ENCODE data around the gene FAM83F. TPM values are rescaled to one million over a fixed set of nuclear protein-coding genes. Genes with fewer than 3 reads are reported as not detected.

The FAM83F gene
- total and polyA plus RNA-seq, 9 donors, result 0.12 to 3.4 (median 0.66) TPM

GRCh38 chr22:39967103-39967829 is 27.5 kb upstream of the FAM83F start:
- H3K9me3 ChIP-seq, result no peaks in the 10 kb centered on the region
- WGBS, 3 donors, result 72 to 77% (median 76%) methylated on average over 9 of the region's 9 CpGs
- no peak overlapping the region for H3K4me3 ChIP-seq
- TF ChIP-seq EP300 (IDR thresholded peaks at IDR 0.05), result no peak
- no peak for TF ChIP-seq POLR2A (IDR thresholded peaks at IDR 0.05)
- TF ChIP-seq CTCF (IDR thresholded peaks at IDR 0.05), result no peak
- H3K27ac ChIP-seq, result no peak overlapping the region
- no peak for DNase-seq
- H3K36me3 ChIP-seq, result no peaks in the 10 kb centered on the region
- H3K4me1 ChIP-seq (ENCODE audit: insufficient read depth), result peaks cover 3% of the 10 kb centered on the region
- H3K27me3 ChIP-seq, result no peaks in the 10 kb centered on the region
- intact Hi-C loops (cut with DNase I), result no loop called here

GRCh38 chr22:39967996-39968972 is 26.5 kb upstream of the FAM83F start:
- Histone ChIP-seq H3K4me3 (no peak overlapping the region), H3K27ac (no peak overlapping the region), H3K4me1 (ENCODE audit: insufficient read depth) (peaks cover 3% of the 10 kb centered on the region), H3K27me3 (no peaks in the 10 kb centered on the region), H3K36me3 (no peaks in the 10 kb centered on the region), H3K9me3 (no peaks in the 10 kb centered on the region)
- DNase-seq, result peak in 1 of 5 donors; percentile 53
- WGBS, 3 donors, result 47 to 49% (median 47%) methylated on average over 20 of the region's 20 CpGs
- intact Hi-C loops (cut with DNase I), result no loop called here
- TF ChIP-seq POLR2A (IDR thresholded peaks at IDR 0.05), result no peak
- TF ChIP-seq CTCF (IDR thresholded peaks at IDR 0.05), result no peak
- TF ChIP-seq EP300 (IDR thresholded peaks at IDR 0.05), result no peak

- intact Hi-C loops (cut with DNase I), result no loop called here
- Histone ChIP-seq H3K4me3 (no peak overlapping the region), H3K27ac (no peak overlapping the region), H3K9me3 (no peaks in the 10 kb centered on the region), H3K36me3 (no peaks in the 10 kb centered on the region), H3K4me1 (ENCODE audit: insufficient read depth) (peaks cover 3% of the 10 kb centered on the region), H3K27me3 (no peaks in the 10 kb centered on the region)
- TF ChIP-seq CTCF (IDR thresholded peaks at IDR 0.05) (no peak), EP300 (IDR thresholded peaks at IDR 0.05) (no peak), POLR2A (IDR thresholded peaks at IDR 0.05) (no peak)
- 89 to 96% (median 93%) methylated on average over 10 of the region's 10 CpGs for WGBS, 3 donors
- no peak for DNase-seq
Observed at GRCh38 chr22:39970742-39971141, 24.0 kb upstream of the FAM83F start.

GRCh38 chr22:39972641-39973040 is 22.1 kb upstream of the FAM83F start:
- Histone ChIP-seq H3K4me3 (no peak overlapping the region), H3K9me3 (no peaks in the 10 kb centered on the region), H3K4me1 (ENCODE audit: insufficient read depth) (peaks cover 3% of the 10 kb centered on the region), H3K27me3 (no peaks in the 10 kb centered on the region), H3K27ac (no peak overlapping the region), H3K36me3 (no peaks in the 10 kb centered on the region)
- intact Hi-C loops (cut with DNase I), result no loop called here
- 35 to 48% (median 37%) methylated on average over 5 of the region's 5 CpGs for WGBS, 3 donors
- DNase-seq, result no peak
- TF ChIP-seq CTCF (IDR thresholded peaks at IDR 0.05) (no peak), EP300 (IDR thresholded peaks at IDR 0.05) (no peak), POLR2A (IDR thresholded peaks at IDR 0.05) (no peak)

Data from ovary (tissue), 9 donors.